ENCODE results near the gene FPR2.

Gene FPR2

GRCh38 chr19:51739466-51740213 lies 21.3 kb upstream of the FPR2 start:
- in situ Hi-C loops (cut with MboI; ENCODE audit: low sequenced_read_pairs): no loop called here

- in situ Hi-C loops (cut with MboI; ENCODE audit: low sequenced_read_pairs): no loop called here
These were observed 20.6 kb upstream of the FPR2 start for GRCh38 chr19:51740356-51740755.

GRCh38 chr19:51742789-51743188 lies 18.2 kb upstream of the FPR2 start:
- in situ Hi-C loops (cut with MboI; ENCODE audit: low sequenced_read_pairs): no loop called here

- in situ Hi-C loops (cut with MboI; ENCODE audit: low sequenced_read_pairs): no loop called here
These were observed 17.6 kb upstream of the FPR2 start for GRCh38 chr19:51743405-51743804.

- in situ Hi-C loops (cut with MboI; ENCODE audit: low sequenced_read_pairs): no loop called here
These were observed 14.2 kb upstream of the FPR2 start for GRCh38 chr19:51746731-51747130.

GRCh38 chr19:51749979-51750378 lies 11.0 kb upstream of the FPR2 start:
- in situ Hi-C loops (cut with MboI; ENCODE audit: low sequenced_read_pairs): no loop called here

- in situ Hi-C loops (cut with MboI; ENCODE audit: low sequenced_read_pairs): no loop called here
These were observed 10.4 kb upstream of the FPR2 start for GRCh38 chr19:51750400-51751094.

GRCh38 chr19:51751655-51752054 lies 9.3 kb upstream of the FPR2 start, which contains the start of gene FPR1:
Gene FPR1 (minus strand): TSS chr19:51751878. CDS start chr19:51746994, 4,884 bp downstream.
- in situ Hi-C loops (cut with MboI; ENCODE audit: low sequenced_read_pairs): no loop called here

- in situ Hi-C loops (cut with MboI; ENCODE audit: low sequenced_read_pairs): no loop called here
These were observed 6.9 kb upstream of the FPR2 start for GRCh38 chr19:51754109-51754508.

- in situ Hi-C loops (cut with MboI; ENCODE audit: low sequenced_read_pairs): no loop called here
These were observed 6.2 kb upstream of the FPR2 start for GRCh38 chr19:51754770-51755169.

- in situ Hi-C loops (cut with MboI; ENCODE audit: low sequenced_read_pairs): no loop called here
These were observed 5.4 kb upstream of the FPR2 start for GRCh38 chr19:51755571-51755970.

- in situ Hi-C loops (cut with MboI; ENCODE audit: low sequenced_read_pairs): no loop called here
These were observed 716 bp downstream of the FPR2 start for GRCh38 chr19:51761696-51762095.

GRCh38 chr19:51765086-51765485 lies 4.1 kb downstream of the FPR2 start:
- in situ Hi-C loops (cut with MboI; ENCODE audit: low sequenced_read_pairs): no loop called here

GRCh38 chr19:51766461-51766860 lies 5.5 kb downstream of the FPR2 start:
- in situ Hi-C loops (cut with MboI; ENCODE audit: low sequenced_read_pairs): no loop called here

- in situ Hi-C loops (cut with MboI; ENCODE audit: low sequenced_read_pairs): no loop called here
These were observed 10.6 kb downstream of the FPR2 start for GRCh38 chr19:51771376-51772130.

- in situ Hi-C loops (cut with MboI; ENCODE audit: low sequenced_read_pairs): no loop called here
These were observed 12.0 kb downstream of the FPR2 start for GRCh38 chr19:51772977-51773376.

- in situ Hi-C loops (cut with MboI; ENCODE audit: low sequenced_read_pairs): loop anchor here (25.0 kb wide), 1 partner anchor 314 kb away; the partner anchor contains the start of gene SIGLEC8
These were observed 15.6 kb downstream of the FPR2 start for GRCh38 chr19:51776561-51776960.

- in situ Hi-C loops (cut with MboI; ENCODE audit: low sequenced_read_pairs): loop anchor here (25.0 kb wide), 1 partner anchor 316 kb away; the partner anchor contains the start of gene SIGLEC8
These were observed 16.8 kb downstream of the FPR2 start for GRCh38 chr19:51777570-51778462.

- in situ Hi-C loops (cut with MboI; ENCODE audit: low sequenced_read_pairs): loop anchor here (25.0 kb wide), 1 partner anchor 317 kb away; the partner anchor contains the start of gene SIGLEC8
These were observed 18.2 kb downstream of the FPR2 start for GRCh38 chr19:51779181-51779580.

GRCh38 chr19:51779703-51780102 lies 18.7 kb downstream of the FPR2 start:
- in situ Hi-C loops (cut with MboI; ENCODE audit: low sequenced_read_pairs): loop anchor here (25.0 kb wide), 1 partner anchor 317 kb away; the partner anchor contains the start of gene SIGLEC8

All from HL-60/S4 treated with retinoic acid at 250 ng/mL for 4 days and 3 days (cell line).